Measurements from ENCODE around the gene COL6A6.

The COL6A6 gene

DNA sequence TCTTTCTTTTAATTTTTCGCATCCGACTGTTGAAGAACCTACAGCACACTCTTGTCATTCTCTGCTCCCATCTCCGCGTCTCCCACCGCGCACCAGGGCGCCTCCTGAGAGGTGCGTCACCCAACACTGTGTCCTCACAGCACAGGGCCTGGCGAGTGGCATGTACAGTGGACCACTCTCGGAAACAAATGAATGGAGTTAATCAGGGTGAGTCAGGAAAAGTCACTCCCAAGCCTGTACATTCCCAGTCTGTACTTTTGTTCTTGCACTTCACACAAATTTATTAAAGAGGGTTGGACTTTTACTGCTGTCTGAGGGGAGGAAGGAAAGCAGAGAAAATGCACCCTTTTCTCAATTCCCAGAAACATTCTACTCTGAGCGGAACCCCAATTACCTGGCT lies 625 bp downstream of the COL6A6 start:
- TF ChIP-seq, protein P1, sequence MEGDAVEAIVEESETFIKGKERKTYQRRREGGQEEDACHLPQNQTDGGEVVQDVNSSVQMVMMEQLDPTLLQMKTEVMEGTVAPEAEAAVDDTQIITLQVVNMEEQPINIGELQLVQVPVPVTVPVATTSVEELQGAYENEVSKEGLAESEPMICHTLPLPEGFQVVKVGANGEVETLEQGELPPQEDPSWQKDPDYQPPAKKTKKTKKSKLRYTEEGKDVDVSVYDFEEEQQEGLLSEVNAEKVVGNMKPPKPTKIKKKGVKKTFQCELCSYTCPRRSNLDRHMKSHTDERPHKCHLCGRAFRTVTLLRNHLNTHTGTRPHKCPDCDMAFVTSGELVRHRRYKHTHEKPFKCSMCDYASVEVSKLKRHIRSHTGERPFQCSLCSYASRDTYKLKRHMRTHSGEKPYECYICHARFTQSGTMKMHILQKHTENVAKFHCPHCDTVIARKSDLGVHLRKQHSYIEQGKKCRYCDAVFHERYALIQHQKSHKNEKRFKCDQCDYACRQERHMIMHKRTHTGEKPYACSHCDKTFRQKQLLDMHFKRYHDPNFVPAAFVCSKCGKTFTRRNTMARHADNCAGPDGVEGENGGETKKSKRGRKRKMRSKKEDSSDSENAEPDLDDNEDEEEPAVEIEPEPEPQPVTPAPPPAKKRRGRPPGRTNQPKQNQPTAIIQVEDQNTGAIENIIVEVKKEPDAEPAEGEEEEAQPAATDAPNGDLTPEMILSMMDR (IDR thresholded peaks at IDR 0.05) = no peak

DNA sequence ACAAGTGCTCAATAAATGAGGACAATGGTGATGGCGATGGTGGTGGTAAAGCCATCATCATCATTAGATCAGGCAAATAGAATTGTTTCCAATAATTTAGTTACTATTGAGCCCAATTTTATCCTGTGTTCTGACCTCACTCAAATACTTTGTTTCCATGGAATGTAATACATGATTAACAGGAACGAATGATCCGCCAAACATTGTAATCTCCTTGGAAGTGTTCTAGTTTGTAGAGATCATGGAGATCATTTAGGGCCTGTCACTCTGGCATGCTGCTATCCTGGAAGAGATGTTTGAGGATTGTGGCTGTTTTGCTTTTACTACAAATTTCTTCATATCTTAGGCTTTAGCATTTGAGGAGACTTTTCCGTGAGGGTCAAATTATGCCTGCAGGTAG lies 2.8 kb downstream of the COL6A6 start:
- TF ChIP-seq, protein P1 (IDR thresholded peaks at IDR 0.05) = no peak

DNA sequence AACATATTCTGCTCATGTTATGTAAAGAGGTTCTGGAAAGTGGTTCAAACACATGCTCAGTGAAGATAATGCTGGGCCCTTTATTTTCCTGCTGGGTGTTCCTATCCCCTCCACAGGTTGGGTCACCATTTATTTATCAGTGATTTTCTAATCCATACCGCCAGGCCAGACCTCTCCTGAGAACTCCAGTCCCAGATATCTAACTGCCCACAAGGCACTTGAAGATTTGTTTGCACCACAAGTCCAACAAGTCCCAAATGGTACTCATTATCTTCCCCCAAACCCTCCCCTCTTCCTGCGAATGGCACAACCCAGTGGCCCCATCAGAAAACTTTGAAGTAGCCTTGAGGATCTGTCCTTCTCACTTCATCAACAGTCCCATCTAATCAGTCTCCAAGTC lies 5.4 kb downstream of the COL6A6 start:
- TF ChIP-seq, protein P1 (IDR thresholded peaks at IDR 0.05) = no peak

DNA sequence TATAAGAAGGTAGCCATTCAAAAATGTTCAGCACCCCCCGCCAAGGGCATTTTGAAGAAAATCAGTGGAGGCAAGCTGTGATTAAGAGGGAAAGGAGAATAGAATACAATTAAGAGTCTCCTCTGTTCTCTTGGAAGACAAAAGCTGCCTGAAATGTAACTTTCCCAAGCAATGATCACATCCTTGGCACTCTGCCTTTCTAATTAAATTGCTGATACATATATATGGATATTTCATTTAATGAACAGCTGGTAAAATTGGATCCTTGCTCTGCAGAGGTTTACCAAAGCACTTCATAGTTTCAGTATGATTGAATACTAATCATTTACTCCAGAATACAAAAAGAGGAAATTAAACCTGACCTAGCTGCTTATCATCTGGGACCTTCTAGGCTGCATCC lies 10.4 kb downstream of the COL6A6 start:
- TF ChIP-seq, protein P1 (IDR thresholded peaks at IDR 0.05) = no peak

DNA sequence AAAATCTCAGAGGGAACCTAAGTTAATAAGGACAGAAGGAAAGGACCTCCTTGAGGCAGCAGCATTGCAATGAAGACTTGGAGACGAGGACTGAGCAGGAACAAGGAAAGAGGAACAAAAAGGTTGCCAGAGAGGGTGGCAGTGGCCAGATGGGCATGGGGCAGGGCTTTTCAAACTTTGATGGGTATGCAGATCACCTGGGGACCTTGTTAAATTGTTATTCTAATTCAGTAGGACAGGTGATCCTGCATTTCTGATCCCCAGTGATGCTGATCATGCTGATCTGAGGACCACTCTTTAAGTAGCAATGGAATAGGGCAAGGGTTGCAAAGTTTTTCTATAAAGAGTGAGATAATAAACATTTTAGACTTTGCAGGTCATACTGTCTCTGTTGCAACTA lies 11.1 kb downstream of the COL6A6 start:
- TF ChIP-seq, protein P1 (IDR thresholded peaks at IDR 0.05) = no peak

DNA sequence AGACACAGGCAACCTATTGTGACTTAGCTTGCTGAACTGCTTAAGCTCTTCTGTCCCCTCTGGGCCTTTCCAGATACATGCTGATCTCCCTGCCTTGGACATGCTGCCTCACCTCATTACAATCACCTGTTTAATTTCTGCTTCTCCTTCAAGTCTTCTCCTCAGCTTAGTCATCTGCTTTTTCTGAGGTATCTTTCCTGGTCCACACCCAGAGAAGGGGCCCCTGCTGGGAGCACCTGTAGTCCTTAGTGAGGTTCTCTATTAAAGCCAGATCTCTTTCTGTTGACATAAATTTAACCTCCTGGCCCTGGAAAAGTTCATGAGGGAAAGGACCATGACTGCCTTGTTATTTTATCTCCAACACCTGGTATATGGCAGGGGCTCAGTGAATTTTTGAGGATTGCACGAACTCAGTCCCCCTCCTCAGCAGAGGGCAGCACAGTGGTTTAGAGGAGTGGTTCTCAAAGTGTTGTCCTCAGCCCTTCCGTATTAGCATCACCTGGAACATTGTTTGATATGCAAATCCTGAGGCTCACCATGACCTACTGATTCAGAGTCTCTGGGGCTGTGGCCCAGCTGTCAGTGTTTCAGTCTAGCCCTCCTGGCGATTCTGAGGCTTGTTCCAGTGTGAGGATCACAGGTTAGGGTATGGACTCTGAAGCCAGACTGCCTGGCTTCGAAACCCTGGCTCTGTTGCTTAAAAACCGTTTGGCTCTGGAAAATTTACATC lies 12.7 kb downstream of the COL6A6 start:
- TF ChIP-seq, protein P1 (IDR thresholded peaks at IDR 0.05) = no peak

DNA sequence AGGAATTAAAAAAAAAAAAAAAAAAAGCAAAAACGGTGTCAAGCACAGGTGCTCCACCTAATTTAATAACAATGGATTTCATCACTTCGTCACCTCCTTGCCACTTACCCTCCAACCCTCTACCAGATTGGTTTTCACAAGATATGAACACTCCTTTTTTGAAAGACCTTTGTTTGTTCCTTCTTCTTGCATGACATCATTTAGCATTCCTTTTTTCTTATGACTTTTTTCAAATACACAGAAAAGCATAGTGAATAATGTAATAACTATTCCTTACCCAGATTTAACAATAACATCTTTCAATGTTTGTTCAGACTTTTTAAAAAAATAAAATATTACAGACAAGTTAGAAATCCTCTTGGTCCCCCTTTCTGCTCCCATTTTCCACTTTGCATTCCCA lies 16.3 kb downstream of the COL6A6 start:
- TF ChIP-seq, protein P1 (IDR thresholded peaks at IDR 0.05) = no peak

Measured in LNCAP (cell line).